ENCODE results near the gene BLOC1S5.

BLOC1S5 gene

DNA sequence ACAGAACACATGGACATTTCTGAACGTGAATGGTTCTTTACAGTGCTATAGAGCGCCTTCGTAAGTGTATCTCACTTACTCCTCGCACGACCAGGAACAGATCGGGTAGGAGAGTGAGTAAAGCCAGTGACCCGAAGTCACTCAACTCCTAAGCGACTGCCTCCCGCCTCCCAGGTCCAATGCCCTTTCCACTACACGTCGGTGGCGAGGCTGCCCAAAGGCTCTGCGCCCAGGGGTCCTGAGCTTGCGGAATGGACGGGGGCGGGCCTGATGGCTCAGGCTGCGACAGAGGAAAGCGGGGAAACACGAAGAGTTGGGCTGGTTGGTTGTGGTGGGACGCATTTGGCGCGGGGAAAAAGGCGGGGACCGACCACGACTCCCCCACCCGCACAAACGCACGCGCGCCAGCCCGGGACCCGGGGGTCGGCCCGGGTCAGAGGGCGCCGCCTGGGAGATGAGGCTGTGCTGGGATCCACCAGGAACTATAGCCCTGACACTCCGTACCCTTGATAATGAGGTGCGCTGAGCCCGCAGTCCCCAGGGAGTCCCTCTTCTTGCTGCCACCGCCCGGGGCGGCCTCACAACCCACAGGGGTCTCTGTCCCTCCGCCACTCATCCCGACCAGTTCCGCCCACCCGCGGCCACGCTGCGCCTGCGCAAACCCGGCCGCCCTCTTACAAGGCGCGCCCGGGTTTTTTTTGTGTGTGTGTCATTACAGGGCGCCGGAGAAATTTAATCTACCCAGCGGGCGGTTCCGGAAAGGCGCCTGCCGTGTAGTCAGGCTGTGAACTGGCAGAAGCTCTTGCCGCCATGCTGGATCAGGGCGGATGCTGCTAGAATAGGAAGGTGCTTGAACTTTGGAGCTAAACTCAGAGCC lies at the start of gene BLOC1S5:
Gene BLOC1S5, minus strand, starts transcription at position 629 of the 877 bp plus-strand sequence. Its CDS starts 13 bp downstream, at position 616.
- peak; percentile 98 for DNase-seq (ENCODE audit: low spot score)

- no peak for DNase-seq (ENCODE audit: low spot score)
These were observed 49.0 kb upstream of the BLOC1S5 start for GRCh38 chr6:8113131-8113654.

- DNase-seq (ENCODE audit: low spot score): no peak
These were observed 46.5 kb upstream of the BLOC1S5 start for GRCh38 chr6:8110725-8111124.

GRCh38 chr6:8110117-8110721 lies 46.0 kb upstream of the BLOC1S5 start:
- DNase-seq (ENCODE audit: low spot score): no peak

DNA sequence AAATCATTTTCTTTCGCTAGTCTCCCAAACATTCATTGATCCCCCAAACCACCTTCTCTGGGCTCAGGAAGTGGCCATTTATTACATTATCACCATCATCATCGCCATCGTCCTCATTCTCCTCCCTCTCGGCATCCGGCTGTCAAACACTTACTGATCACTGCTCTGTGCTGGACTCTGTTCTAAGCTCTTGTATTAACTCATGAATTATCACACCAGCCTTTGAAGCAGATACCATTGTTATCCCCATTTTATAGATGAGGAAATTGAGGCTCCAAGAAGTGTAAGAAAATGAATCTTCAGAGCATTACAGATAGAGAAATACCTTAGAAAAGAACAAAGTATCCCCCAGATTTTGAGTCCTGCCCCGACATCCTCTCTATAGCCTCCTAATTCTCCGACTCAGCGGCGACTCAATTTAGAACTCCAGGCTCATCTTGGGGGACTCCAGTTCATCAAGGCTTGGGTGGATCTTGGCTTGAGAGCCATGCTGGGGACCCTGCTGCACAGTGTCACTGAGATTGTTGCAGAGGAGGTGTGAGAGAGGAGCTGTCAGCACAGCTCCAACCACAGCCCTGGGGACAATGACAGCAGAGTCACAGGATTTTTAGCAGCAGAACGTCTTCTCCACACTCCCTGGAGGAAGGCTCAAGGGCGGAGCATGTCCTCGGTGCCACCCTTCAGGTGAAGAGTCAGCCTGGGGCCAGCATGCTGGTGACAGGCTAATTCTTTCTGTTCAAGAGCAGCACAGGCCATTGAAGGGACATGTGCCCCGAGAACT lies 44.8 kb upstream of the BLOC1S5 start:
- DNase-seq (ENCODE audit: low spot score): no peak

GRCh38 chr6:8108031-8108660 lies 44.0 kb upstream of the BLOC1S5 start:
- DNase-seq (ENCODE audit: low spot score): peak; percentile 81

DNA sequence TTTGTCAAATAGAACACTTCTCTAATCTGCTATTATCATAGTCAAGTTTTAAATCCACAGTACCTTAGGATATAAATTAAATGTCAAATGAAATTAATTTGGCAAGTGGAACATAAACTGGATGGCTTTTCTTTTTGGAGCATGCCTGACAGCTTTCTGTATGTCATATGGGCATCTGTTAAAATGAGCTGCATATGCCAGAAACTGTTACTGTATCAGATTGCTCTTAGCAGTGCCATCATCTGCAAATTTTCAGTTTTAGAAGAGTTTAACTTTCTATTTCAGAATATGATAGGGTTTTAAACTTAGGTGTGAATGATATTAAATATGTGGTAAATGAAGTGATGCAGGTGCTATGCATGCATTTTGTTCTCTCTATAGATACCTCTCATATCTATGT lies 41.6 kb upstream of the BLOC1S5 start:
- DNase-seq (ENCODE audit: low spot score): no peak

DNA sequence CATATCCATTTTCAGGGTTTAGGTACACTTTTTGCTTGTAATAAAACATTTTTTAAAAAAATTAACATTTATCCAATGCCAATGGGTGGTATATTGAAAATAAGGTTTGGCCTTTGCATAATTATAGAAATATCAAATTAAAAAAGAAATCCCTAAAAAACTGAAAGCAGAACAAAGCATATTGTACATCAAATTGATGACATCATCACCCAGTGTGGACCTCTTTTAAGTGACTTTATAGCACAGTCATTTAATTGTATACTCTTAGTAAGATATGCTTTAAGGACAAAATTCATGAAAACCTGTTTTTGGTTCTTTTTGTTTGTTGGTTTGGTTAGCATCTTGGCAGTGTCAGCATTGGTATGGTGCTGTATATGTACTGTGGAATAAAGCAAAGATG lies 39.5 kb upstream of the BLOC1S5 start:
- DNase-seq (ENCODE audit: low spot score): no peak

GRCh38 chr6:8102122-8102958 lies 38.2 kb upstream of the BLOC1S5 start, which contains the start of gene EEF1E1:
TSS of gene EEF1E1 (minus strand) at chr6:8102548. CDS start at chr6:8102521, 27 bp downstream.
- DNase-seq (ENCODE audit: low spot score): peak; percentile 97

DNA sequence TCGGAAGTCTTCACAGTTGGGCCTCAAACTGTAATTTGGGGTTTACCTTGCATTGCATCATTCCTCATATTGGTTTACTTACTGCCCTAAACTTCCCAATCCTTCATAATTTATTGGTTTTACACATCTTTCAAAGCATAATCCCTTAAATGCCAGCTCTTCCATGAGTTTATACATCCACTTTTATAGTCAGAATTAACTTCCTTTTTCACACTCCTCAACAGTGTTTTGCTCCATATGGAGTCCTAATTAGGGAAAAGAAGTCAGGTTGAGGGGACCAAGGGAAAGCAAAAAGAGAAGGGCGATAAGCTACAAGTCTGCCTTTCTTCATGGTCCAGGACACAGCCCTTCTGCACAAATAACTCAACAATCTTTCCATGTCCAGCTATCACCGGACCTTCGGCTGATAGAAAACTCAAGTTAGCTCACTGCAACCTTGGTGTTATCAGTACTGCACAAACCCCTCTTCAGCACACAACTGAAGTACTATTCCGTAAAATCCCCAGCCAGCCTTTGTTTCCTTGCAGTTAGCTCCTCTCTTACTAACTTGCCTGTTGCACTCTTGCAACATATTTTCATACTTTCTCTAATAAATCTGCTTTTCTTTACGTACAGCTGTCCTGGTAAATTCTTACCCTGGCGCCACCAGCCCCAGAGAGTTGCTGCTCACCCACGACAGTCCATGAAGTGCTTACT lies 36.1 kb upstream of the BLOC1S5 start:
- no peak for DNase-seq (ENCODE audit: low spot score)

DNA sequence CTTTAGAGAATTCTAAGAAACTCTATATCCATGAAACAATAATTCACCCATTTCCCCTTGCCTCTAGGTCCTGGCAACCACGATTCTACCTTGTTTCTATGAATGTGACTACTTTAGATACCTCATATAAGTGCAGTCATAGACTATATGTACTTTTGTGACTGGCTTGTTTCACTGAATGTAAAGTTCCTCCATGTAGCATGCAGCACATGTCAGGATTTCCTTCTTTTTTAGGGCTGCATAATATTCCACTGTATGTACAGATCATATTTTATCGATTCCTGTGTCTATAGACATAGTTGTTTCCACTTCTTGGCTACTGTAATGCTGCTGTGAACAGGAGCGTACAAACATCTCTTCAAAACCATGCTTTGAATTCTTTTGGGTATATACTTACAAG lies 26.5 kb upstream of the BLOC1S5 start:
- DNase-seq (ENCODE audit: low spot score): no peak

DNA sequence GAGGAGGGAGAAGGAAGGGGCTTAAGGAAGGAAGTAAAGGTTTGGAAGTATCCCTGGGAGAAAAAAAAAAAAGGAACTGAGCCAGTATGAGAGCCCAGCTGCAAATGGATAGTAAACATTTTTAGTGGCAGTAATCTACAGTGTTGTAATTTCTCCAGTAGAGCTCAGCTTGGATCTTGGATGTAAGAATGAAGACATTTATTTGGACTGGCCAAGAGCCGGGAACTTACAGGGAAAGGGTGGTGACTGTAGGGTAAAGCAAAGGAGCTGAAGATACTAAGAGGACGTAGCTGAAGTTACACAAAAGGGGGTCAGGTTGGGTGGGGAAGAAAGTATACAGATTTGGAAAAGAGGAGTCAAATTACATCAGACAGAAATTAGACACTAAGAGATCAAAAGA lies 24.7 kb upstream of the BLOC1S5 start:
- DNase-seq (ENCODE audit: low spot score): no peak

GRCh38 chr6:8087870-8088754 lies 23.9 kb upstream of the BLOC1S5 start:
- DNase-seq (ENCODE audit: low spot score): no peak

- no peak for DNase-seq (ENCODE audit: low spot score)
These were observed 22.6 kb upstream of the BLOC1S5 start for GRCh38 chr6:8086755-8087306.

GRCh38 chr6:8085053-8085511 lies 20.9 kb upstream of the BLOC1S5 start:
- peak; percentile 73 for DNase-seq (ENCODE audit: low spot score)

DNA sequence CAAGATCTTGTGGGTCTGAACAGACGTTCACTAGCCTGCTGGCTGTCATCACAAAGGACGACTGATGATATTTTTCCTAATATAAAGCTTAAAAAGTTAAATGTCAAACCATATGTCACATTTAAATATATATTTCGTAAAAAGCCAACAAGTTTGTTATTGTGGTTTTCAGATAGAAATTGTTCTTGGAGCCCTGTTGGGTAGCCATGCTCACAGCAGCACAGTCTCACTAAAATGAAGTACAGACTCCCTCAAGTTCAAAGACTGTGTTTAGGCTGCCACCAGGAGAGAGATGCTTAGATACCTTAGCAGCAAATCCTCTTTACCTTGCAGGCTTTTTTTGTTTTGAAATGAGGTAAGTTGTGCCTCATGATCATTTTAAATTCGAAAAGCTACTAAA lies 20.4 kb upstream of the BLOC1S5 start:
- DNase-seq (ENCODE audit: low spot score): no peak

- DNase-seq (ENCODE audit: low spot score): peak; percentile 81
These were observed 19.0 kb upstream of the BLOC1S5 start for GRCh38 chr6:8082954-8083858.

DNA sequence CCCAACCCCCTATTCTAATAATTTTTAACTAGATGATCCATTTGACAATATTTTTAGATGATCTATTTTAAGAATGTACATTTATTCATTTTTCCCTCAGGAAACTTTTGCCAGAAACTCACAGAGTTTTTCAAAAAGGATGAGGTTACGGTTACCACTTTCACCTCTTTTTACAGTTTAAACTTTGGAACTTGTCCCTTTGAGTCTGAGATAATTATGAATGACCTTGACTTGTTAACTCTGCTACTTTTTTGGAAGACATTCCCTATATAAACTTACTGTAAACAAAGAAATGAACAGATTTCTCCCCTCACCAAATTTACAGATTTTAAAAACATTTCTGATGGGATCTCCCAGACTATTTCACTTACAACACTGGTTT lies 18.4 kb upstream of the BLOC1S5 start:
- no peak for DNase-seq (ENCODE audit: low spot score)

Measured in RKO (cell line).